CD4-positive, alpha-beta T cell treated with Interleukin-17A for 4 hours (primary cell): Measurements from ENCODE around the gene IQSEC1.

Source experiments
- DNase-seq: peaks from one replicate; pipeline ENCODE4 v3.0.0-alpha.2; 2020; ENCODE audit warnings: mixed read lengths

The IQSEC1 gene

GRCh38 chr3:13073326-13074005 lies at the start of gene IQSEC1:
IQSEC1 (minus strand) TSS chr3:13073429; CDS start chr3:13073014, 415 bp downstream.
- DNase-seq = peak; percentile 78

- DNase-seq = no peak
These were observed 49.1 kb upstream of the IQSEC1 start for GRCh38 chr3:13122081-13123012.

- no peak for DNase-seq
These were observed 48.3 kb upstream of the IQSEC1 start for GRCh38 chr3:13121553-13122001.

GRCh38 chr3:13120928-13121552 lies 47.8 kb upstream of the IQSEC1 start:
- no peak for DNase-seq

GRCh38 chr3:13120289-13120927 lies 47.2 kb upstream of the IQSEC1 start:
- no peak for DNase-seq

- DNase-seq = no peak
These were observed 46.4 kb upstream of the IQSEC1 start for GRCh38 chr3:13119471-13120220.

- no peak for DNase-seq
These were observed 43.2 kb upstream of the IQSEC1 start for GRCh38 chr3:13116426-13116825.

GRCh38 chr3:13115991-13116390 lies 42.8 kb upstream of the IQSEC1 start:
- DNase-seq = no peak

GRCh38 chr3:13115576-13115910 lies 42.3 kb upstream of the IQSEC1 start:
- DNase-seq = no peak

GRCh38 chr3:13114811-13115575 lies 41.8 kb upstream of the IQSEC1 start:
- DNase-seq = no peak

- DNase-seq = no peak
These were observed 40.4 kb upstream of the IQSEC1 start for GRCh38 chr3:13113346-13114330.

DNA sequence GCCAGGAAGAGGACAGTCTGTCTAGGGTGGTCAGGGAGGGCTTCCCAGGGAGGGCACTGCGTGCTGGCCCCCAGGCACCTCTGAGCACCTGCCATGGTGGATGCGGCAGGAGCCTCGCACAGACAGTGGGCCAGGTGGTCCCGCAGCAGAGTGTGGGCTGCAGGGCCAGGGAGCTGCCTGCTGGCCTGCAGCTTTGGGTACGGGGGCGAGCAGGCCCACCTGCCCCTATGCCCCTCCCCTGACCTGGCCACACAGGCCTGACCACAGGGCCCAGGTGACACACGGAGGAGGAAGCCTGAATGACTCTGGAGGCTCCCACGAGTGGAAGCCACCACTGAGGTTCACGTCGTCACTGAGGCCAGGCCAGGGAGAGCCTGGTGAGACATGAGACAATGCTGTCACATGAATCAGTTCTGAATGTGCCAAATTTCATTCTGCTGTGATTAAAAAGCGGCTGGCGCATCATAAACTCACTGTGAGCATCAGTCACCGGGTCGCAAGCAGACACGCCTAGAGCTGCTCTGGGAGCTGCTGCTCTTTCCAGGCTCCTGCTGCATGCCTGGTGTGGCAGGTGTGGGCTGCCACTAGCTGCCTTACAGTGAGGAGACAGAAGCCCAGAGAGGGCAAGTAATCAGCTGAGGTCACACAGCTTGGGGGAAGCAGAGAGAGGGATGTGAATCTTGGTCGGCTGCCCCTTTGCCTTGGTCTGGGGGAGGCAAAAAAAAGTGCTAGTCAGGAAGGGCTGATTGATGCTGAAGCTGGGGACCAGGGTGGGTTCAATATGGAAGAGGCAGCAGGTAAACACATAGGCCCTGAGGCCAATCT lies 39.5 kb upstream of the IQSEC1 start:
- no peak for DNase-seq

GRCh38 chr3:13111873-13112520 lies 38.8 kb upstream of the IQSEC1 start:
- no peak for DNase-seq

GRCh38 chr3:13111173-13111872 lies 38.1 kb upstream of the IQSEC1 start:
- no peak for DNase-seq

GRCh38 chr3:13110678-13111116 lies 37.5 kb upstream of the IQSEC1 start:
- peak; percentile 25 for DNase-seq

DNA sequence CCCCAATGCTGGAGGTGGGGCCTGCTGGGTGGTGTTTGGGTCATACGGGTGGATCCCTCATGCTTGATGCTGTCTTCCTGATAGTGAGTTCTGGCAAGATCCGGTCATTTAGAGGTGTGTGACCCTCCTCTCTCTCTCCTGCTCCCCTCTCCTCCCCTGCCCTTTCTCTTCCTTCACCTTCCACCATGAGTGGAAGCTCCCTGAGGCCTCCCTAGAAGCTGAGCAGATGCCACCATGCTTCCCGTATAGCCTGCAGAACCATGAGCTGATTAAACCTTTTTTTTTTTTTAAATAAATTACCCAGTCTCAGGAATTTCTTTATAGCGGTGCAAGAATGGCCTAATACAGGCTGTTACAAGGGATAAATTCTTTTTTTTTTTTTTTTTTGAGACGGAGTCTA lies 36.3 kb upstream of the IQSEC1 start:
- no peak for DNase-seq

DNA sequence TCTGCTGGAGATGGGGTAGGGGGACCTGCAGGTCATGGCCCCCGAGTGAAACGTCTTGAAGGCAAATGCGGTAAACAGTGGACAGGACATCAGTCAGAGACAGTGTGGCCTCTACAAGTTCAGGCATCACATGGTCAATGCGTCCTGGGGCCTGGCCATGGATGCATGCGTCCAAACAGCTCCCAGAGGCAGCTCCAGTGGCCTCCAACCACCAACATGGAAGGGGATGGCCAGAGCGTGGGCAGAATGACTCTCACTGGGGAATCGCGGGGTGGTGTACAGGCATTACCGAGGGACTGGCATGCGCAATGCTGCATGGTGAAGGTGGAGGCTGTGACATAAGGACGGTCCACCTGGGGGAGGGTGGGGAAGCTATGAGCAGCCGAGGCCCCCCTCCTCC lies 35.6 kb upstream of the IQSEC1 start:
- DNase-seq = no peak

GRCh38 chr3:13107661-13108060 lies 34.4 kb upstream of the IQSEC1 start:
- DNase-seq = no peak
